Osteoblast (primary cell): ENCODE results near the gene RNLS. TPM values are rescaled to one million over a fixed set of nuclear protein-coding genes. Genes with fewer than 3 reads are reported as not detected.

Experiments
- DNase-seq: peaks from one replicate; pipeline ENCODE4 v3.0.0; 2011; ENCODE audit warnings: low spot score, mixed read lengths; ENCODE audit not compliant: insufficient read length; ENCODE audit errors: missing footprints
- H2AFZ ChIP-seq: 2 replicates; pipeline ENCODE4 v1.6.0; 2011; ENCODE audit warnings: mild to moderate bottlenecking, low read length
- H3K27ac ChIP-seq: 2 replicates; pipeline ENCODE4 v1.5.1; 2011; ENCODE audit warnings: mild to moderate bottlenecking, low read depth, low read length, moderate library complexity
- H3K27me3 ChIP-seq: 2 replicates; pipeline ENCODE4 v1.6.0; 2012; ENCODE audit warnings: mild to moderate bottlenecking, control low read depth, inconsistent platforms, low read length, moderate library complexity; ENCODE audit not compliant: insufficient read depth
- H3K36me3 ChIP-seq: 2 replicates; pipeline ENCODE4 v1.5.1; 2011; ENCODE audit warnings: mild to moderate bottlenecking, low read length, control low read depth, moderate library complexity; ENCODE audit not compliant: insufficient read depth
- H3K4me1 ChIP-seq: 2 replicates; pipeline ENCODE4 v1.5.1; 2011; ENCODE audit warnings: mild to moderate bottlenecking, low read length, control low read depth, moderate library complexity; ENCODE audit not compliant: insufficient read depth
- H3K4me2 ChIP-seq: 2 replicates; pipeline ENCODE4 v1.6.0; 2011; ENCODE audit warnings: mild to moderate bottlenecking, low read length; ENCODE audit not compliant: insufficient read depth
- H3K4me3 ChIP-seq: fragments of 200-600 bp; sonication (generic); 3 replicates; pipeline ENCODE4 v1.5.1; 2012; ENCODE audit warnings: mild to moderate bottlenecking, low read length, inconsistent platforms; ENCODE audit not compliant: insufficient read depth
- H3K79me2 ChIP-seq: 2 replicates; pipeline ENCODE4 v1.6.0; 2012; ENCODE audit warnings: mild to moderate bottlenecking, low read length, control low read depth, inconsistent platforms; ENCODE audit not compliant: insufficient read depth
- H3K9me3 ChIP-seq: 2 replicates; pipeline ENCODE4 v1.5.1; 2011; ENCODE audit warnings: low read depth, low read length, control low read depth
- H4K20me1 ChIP-seq: 2 replicates; pipeline ENCODE4 v1.6.0; 2012; ENCODE audit warnings: mild to moderate bottlenecking, low read length, control low read depth; ENCODE audit not compliant: insufficient read depth
- CTCF ChIP-seq: IDR thresholded peaks from 2 replicates; pipeline ENCODE4 v1.5.1; 2011; ENCODE audit warnings: mild to moderate bottlenecking, low read depth, low read length, moderate library complexity; ENCODE audit errors: extremely low read depth
- total RNA-seq: library from RNA; depleted of rRNA; stranded (reverse); fragments of >200 nt; gene quantifications from 2 replicates; pipeline ENCODE4 v1.2.3, GENCODE V29; 2012

RNLS gene
- total RNA-seq, 1 donor = 22.4 TPM

GRCh38 chr10:88428976-88429375 is 154.1 kb downstream of the RNLS start:
- Histone ChIP-seq H2AFZ (no peak overlapping the region), H3K79me2 (no peaks in the 10 kb centered on the region), H3K27ac (no peak overlapping the region), H3K4me3 (no peak overlapping the region), H3K36me3 (no peaks in the 10 kb centered on the region), H3K27me3 (no peaks in the 10 kb centered on the region), H3K9me3 (no peaks in the 10 kb centered on the region), H4K20me1 (no peaks in the 10 kb centered on the region), H3K4me2 (no peak overlapping the region), H3K4me1 (peaks cover 4% of the 10 kb centered on the region)
- TF ChIP-seq CTCF = no peak
- DNase-seq = no peak

GRCh38 chr10:88428442-88428841 is 154.7 kb downstream of the RNLS start:
- no peaks in the 10 kb centered on the region for H3K9me3 ChIP-seq
- H3K4me1 ChIP-seq = peaks cover 4% of the 10 kb centered on the region
- no peak overlapping the region for H2AFZ ChIP-seq
- no peak overlapping the region for H3K4me3 ChIP-seq
- H3K36me3 ChIP-seq = no peaks in the 10 kb centered on the region
- no peak for DNase-seq
- H3K27ac ChIP-seq = no peak overlapping the region
- no peaks in the 10 kb centered on the region for H3K27me3 ChIP-seq
- no peak for TF ChIP-seq CTCF
- no peaks in the 10 kb centered on the region for H4K20me1 ChIP-seq
- H3K79me2 ChIP-seq = no peaks in the 10 kb centered on the region
- H3K4me2 ChIP-seq = peak overlapping the region; percentile 17

- H3K4me2 ChIP-seq = no peak overlapping the region
- H2AFZ ChIP-seq = no peak overlapping the region
- H3K4me3 ChIP-seq = no peak overlapping the region
- H4K20me1 ChIP-seq = no peaks in the 10 kb centered on the region
- no peaks in the 10 kb centered on the region for H3K9me3 ChIP-seq
- no peaks in the 10 kb centered on the region for H3K27me3 ChIP-seq
- no peaks in the 10 kb centered on the region for H3K79me2 ChIP-seq
- peaks cover 4% of the 10 kb centered on the region for H3K4me1 ChIP-seq
- H3K27ac ChIP-seq = no peak overlapping the region
- no peak for TF ChIP-seq CTCF
- H3K36me3 ChIP-seq = no peaks in the 10 kb centered on the region
- DNase-seq = no peak
Measured at GRCh38 chr10:88427024-88427423, 156.1 kb downstream of the RNLS start.

- H3K27me3 ChIP-seq = no peaks in the 10 kb centered on the region
- H3K4me3 ChIP-seq = no peak overlapping the region
- no peaks in the 10 kb centered on the region for H3K9me3 ChIP-seq
- no peaks in the 10 kb centered on the region for H3K79me2 ChIP-seq
- H3K4me2 ChIP-seq = no peak overlapping the region
- H4K20me1 ChIP-seq = no peaks in the 10 kb centered on the region
- no peak overlapping the region for H3K27ac ChIP-seq
- no peak overlapping the region for H2AFZ ChIP-seq
- no peak for DNase-seq
- no peak for TF ChIP-seq CTCF
- H3K4me1 ChIP-seq = peaks cover 4% of the 10 kb centered on the region
- H3K36me3 ChIP-seq = no peaks in the 10 kb centered on the region
Measured at GRCh38 chr10:88424881-88425280, 158.2 kb downstream of the RNLS start.
